Measurements from ENCODE around the gene YY1AP1. TPM values are rescaled to one million over a fixed set of nuclear protein-coding genes. Genes with fewer than 3 reads are reported as not detected.
"Not testable (repeated sequence)": the region's sequence is repeated elsewhere in the genome, so short reads cannot be mapped to it uniquely, and the experiment has no call there.

The YY1AP1 gene
- total RNA-seq, 3 donors from 2014 or later (not counting 1 experiment from before 2014, with no cell fraction given) = 115 to 133 (median 115) TPM

DNA sequence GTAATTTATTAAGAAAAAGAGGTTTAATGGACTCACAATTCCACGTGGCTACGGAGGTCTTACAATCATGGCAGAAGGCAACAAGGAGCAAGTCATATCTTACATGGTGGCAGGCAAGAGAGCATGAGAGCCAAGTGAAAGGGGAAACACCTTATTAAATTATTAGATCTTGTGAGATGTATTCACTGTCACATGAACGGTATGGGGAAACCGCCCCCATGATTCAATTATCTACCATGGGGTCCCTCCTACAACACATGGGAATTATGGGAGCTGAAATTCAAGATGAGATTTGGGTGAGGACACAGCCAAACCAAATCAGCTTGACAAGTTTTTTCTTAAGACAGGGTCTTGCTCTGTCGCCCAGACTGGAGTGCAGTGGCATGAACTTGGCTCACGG lies 14.6 kb upstream of the YY1AP1 start:
- H3K4me1 ChIP-seq (ENCODE audit: control insufficient read depth, insufficient read depth, low read length) = no peaks in the 10 kb centered on the region
- 96% methylated on average over 4 of the region's 6 CpGs for WGBS (ENCODE audit: insufficient coverage)
- no peaks in the 10 kb centered on the region for H3K36me3 Mint-ChIP-seq
- no peaks in the 10 kb centered on the region for H3K9me3 Mint-ChIP-seq
- H3K4me3 Mint-ChIP-seq = no peak overlapping the region
- DNase-seq (no peak), ATAC-seq (no peak)
- H3K27ac Mint-ChIP-seq = peak overlapping the region in 1 of 2 donors; percentile 42
- intact Hi-C loops (cut with micrococcal nuclease) = no loop called here
- peaks cover 21 to 37% of the 10 kb centered on the region in 2 donors for H3K4me1 Mint-ChIP-seq
- H3K9me3 ChIP-seq (ENCODE audit: control insufficient read depth, insufficient read depth, low read length) = no peaks in the 10 kb centered on the region
- H3K36me3 ChIP-seq (ENCODE audit: control insufficient read depth, insufficient read depth, low read length) = no peaks in the 10 kb centered on the region
- TF ChIP-seq CTCF (IDR thresholded peaks at IDR 0.05) = no peak
- H3K27me3 ChIP-seq (ENCODE audit: control insufficient read depth, insufficient read depth, low read length) = no peaks in the 10 kb centered on the region
- no peak overlapping the region for H3K27ac ChIP-seq (ENCODE audit: low read length)
- no peaks in the 10 kb centered on the region for H3K27me3 Mint-ChIP-seq (ENCODE audit: low read depth in 2 of 2)
- no peak overlapping the region for H3K4me3 ChIP-seq (ENCODE audit: low read length)

DNA sequence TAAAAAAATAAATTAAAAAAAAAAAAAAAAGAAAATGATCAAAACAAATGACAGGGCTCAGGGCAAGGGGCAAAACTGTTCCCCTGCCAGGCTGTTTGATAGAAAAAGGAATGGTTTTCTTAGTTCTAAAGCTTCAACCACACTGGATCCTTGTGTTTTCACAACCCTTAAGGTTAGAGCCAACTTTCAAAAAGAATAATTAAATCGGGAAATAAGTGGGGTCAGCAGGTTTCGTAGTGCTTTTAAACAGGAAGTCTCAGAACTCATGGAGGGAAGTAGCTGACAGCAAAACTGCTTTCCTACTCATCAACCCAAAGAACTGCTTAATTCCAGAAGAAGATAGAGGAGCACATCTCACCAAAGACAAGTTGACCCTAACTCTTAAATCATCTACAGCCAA lies 13.1 kb upstream of the YY1AP1 start:
- DNase-seq; H3K27me3 Mint-ChIP-seq (ENCODE audit: low read depth in 2 of 2); H3K9me3 Mint-ChIP-seq; H3K4me3 ChIP-seq (ENCODE audit: low read length); H3K36me3 Mint-ChIP-seq; H3K27me3 ChIP-seq (ENCODE audit: control insufficient read depth, insufficient read depth, low read length); H3K4me3 Mint-ChIP-seq; H3K4me1 ChIP-seq (ENCODE audit: control insufficient read depth, insufficient read depth, low read length); H3K9me3 ChIP-seq (ENCODE audit: control insufficient read depth, insufficient read depth, low read length); H3K27ac Mint-ChIP-seq; H3K27ac ChIP-seq (ENCODE audit: low read length); intact Hi-C loops (cut with micrococcal nuclease); ATAC-seq; H3K36me3 ChIP-seq (ENCODE audit: control insufficient read depth, insufficient read depth, low read length): not testable (repeated sequence)
- peaks cover 22 to 43% of the 10 kb centered on the region in 2 donors for H3K4me1 Mint-ChIP-seq
- WGBS (ENCODE audit: insufficient coverage) = no CpG with 5 or more reads among the region's 2 CpGs

DNA sequence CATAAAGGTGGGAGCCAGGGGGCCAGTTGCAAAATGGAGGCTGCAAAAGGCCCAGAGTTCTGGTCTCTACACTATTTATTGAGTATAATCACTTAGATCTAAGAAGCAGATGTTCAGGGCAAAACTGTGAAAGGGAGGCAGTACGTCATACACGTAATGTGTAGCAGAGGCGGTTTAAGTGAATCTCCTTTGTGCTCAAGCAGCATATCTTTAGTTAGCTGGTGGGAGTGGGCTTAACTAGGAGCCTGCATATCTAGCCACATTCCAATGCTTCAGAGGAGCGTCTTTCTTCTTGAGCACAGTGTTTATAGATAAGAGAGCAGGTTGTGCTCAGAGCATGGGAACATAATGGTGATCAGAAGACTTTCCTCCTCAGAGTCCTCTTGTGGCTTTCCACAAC lies 10.5 kb upstream of the YY1AP1 start:
- WGBS (ENCODE audit: insufficient coverage) = 96% methylated on average over 4 of the region's 4 CpGs
- H3K4me3 ChIP-seq (ENCODE audit: low read length); H3K36me3 ChIP-seq (ENCODE audit: control insufficient read depth, insufficient read depth, low read length); H3K4me3 Mint-ChIP-seq; H3K27me3 Mint-ChIP-seq (ENCODE audit: low read depth in 2 of 2); H3K36me3 Mint-ChIP-seq; intact Hi-C loops (cut with micrococcal nuclease); H3K9me3 Mint-ChIP-seq; H3K4me1 ChIP-seq (ENCODE audit: control insufficient read depth, insufficient read depth, low read length); H3K27ac ChIP-seq (ENCODE audit: low read length); H3K9me3 ChIP-seq (ENCODE audit: control insufficient read depth, insufficient read depth, low read length); ATAC-seq; H3K27ac Mint-ChIP-seq; DNase-seq; H3K27me3 ChIP-seq (ENCODE audit: control insufficient read depth, insufficient read depth, low read length): not testable (repeated sequence)
- peaks cover 48 to 53% of the 10 kb centered on the region in 2 donors for H3K4me1 Mint-ChIP-seq

- ATAC-seq (no peak), DNase-seq (no peak)
- no peaks in the 10 kb centered on the region for H3K9me3 ChIP-seq (ENCODE audit: control insufficient read depth, insufficient read depth, low read length)
- no peaks in the 10 kb centered on the region for H3K36me3 Mint-ChIP-seq
- 98% methylated on average over 12 of the region's 13 CpGs for WGBS (ENCODE audit: insufficient coverage)
- no peak overlapping the region for H3K27ac Mint-ChIP-seq
- no peak overlapping the region for H3K4me3 Mint-ChIP-seq
- peaks cover 2% of the 10 kb centered on the region for H3K36me3 ChIP-seq (ENCODE audit: control insufficient read depth, insufficient read depth, low read length)
- intact Hi-C loops (cut with micrococcal nuclease) = no loop called here
- no peaks in the 10 kb centered on the region for H3K27me3 ChIP-seq (ENCODE audit: control insufficient read depth, insufficient read depth, low read length)
- H3K4me3 ChIP-seq (ENCODE audit: low read length) = no peak overlapping the region
- TF ChIP-seq CTCF (IDR thresholded peaks at IDR 0.05) = no peak
- H3K27me3 Mint-ChIP-seq (ENCODE audit: low read depth in 2 of 2) = no peaks in the 10 kb centered on the region
- H3K4me1 Mint-ChIP-seq = peaks cover 49 to 50% of the 10 kb centered on the region in 2 donors
- peaks cover 4% of the 10 kb centered on the region for H3K4me1 ChIP-seq (ENCODE audit: control insufficient read depth, insufficient read depth, low read length)
- no peaks in the 10 kb centered on the region for H3K9me3 Mint-ChIP-seq
- no peak overlapping the region for H3K27ac ChIP-seq (ENCODE audit: low read length)
Observed at GRCh38 chr1:155698382-155699038, 9.9 kb upstream of the YY1AP1 start.

DNA sequence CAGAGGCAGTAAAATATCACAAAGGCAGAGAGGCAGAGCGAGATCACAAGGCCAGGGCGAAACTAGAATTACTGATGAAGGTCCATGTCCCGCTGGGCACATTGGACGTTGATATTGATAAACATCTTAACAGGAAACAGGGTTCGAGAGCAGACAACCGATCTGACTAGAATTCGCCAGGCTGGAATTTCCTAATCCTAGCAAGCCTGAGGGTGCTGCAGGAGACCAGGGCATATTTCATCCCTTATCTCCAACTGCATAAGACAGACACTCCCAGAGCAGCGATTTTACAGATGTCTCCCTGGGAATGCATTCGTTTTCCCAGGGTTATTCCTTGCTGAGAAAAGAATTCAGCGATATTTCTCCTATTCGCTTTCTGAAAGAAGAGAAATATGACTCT lies 9.0 kb upstream of the YY1AP1 start:
- H3K4me3 Mint-ChIP-seq; H3K27ac ChIP-seq (ENCODE audit: low read length); H3K36me3 ChIP-seq (ENCODE audit: control insufficient read depth, insufficient read depth, low read length); ATAC-seq; H3K4me1 ChIP-seq (ENCODE audit: control insufficient read depth, insufficient read depth, low read length); intact Hi-C loops (cut with micrococcal nuclease); H3K27me3 Mint-ChIP-seq (ENCODE audit: low read depth in 2 of 2); DNase-seq; H3K4me3 ChIP-seq (ENCODE audit: low read length); H3K27me3 ChIP-seq (ENCODE audit: control insufficient read depth, insufficient read depth, low read length); H3K36me3 Mint-ChIP-seq; H3K9me3 ChIP-seq (ENCODE audit: control insufficient read depth, insufficient read depth, low read length); H3K9me3 Mint-ChIP-seq; H3K27ac Mint-ChIP-seq: not testable (repeated sequence)
- H3K4me1 Mint-ChIP-seq = peaks cover 45 to 46% of the 10 kb centered on the region in 2 donors
- WGBS (ENCODE audit: insufficient coverage) = 94% methylated on average over 11 of the region's 11 CpGs

Data from natural killer cell (primary cell).